ENCODE data around the gene OPCML. TPM values are rescaled to one million over a fixed set of nuclear protein-coding genes. Genes with fewer than 3 reads are reported as not detected.

Gene OPCML
- total RNA-seq, 1 donor from 2014 or later, result under 0.01 TPM

- no peaks in the 10 kb centered on the region for H3K4me1 ChIP-seq (ENCODE audit: control insufficient read depth in 3 of 3, insufficient read depth in 3 of 3, low read length in 3 of 3)
- H3K9me3 ChIP-seq (ENCODE audit: control insufficient read depth in 3 of 3, low read length in 3 of 3), result no peaks in the 10 kb centered on the region
- no peaks in the 10 kb centered on the region for H3K36me3 ChIP-seq (ENCODE audit: control insufficient read depth in 3 of 3, insufficient read depth in 3 of 3, low read length in 3 of 3)
- no peak overlapping the region for H3K4me3 ChIP-seq (ENCODE audit: low read length in 3 of 3)
- no peak overlapping the region for H3K27ac ChIP-seq (ENCODE audit: low read depth, low read length)
- no peak overlapping the region for H3K9ac ChIP-seq (ENCODE audit: low read depth in 1 of 3, low read length in 3 of 3)
- peaks cover 0 to 3% (median 0%) of the 10 kb centered on the region in 3 donors for H3K27me3 ChIP-seq (ENCODE audit: control insufficient read depth in 3 of 3, insufficient read depth in 3 of 3, low read length in 3 of 3)
Observed at GRCh38 chr11:132866783-132867545, 665.3 kb downstream of the OPCML start.

- no peak overlapping the region for H3K9ac ChIP-seq (ENCODE audit: low read depth in 1 of 3, low read length in 3 of 3)
- H3K9me3 ChIP-seq (ENCODE audit: control insufficient read depth in 3 of 3, low read length in 3 of 3), result no peaks in the 10 kb centered on the region
- no peaks in the 10 kb centered on the region for H3K36me3 ChIP-seq (ENCODE audit: control insufficient read depth in 3 of 3, insufficient read depth in 3 of 3, low read length in 3 of 3)
- peaks cover 0 to 3% (median 0%) of the 10 kb centered on the region in 3 donors for H3K27me3 ChIP-seq (ENCODE audit: control insufficient read depth in 3 of 3, insufficient read depth in 3 of 3, low read length in 3 of 3)
- no peak overlapping the region for H3K4me3 ChIP-seq (ENCODE audit: low read length in 3 of 3)
- no peak overlapping the region for H3K27ac ChIP-seq (ENCODE audit: low read depth, low read length)
- no peaks in the 10 kb centered on the region for H3K4me1 ChIP-seq (ENCODE audit: control insufficient read depth in 3 of 3, insufficient read depth in 3 of 3, low read length in 3 of 3)
Observed at GRCh38 chr11:132865623-132866022, 666.7 kb downstream of the OPCML start.

- H3K9ac ChIP-seq (ENCODE audit: low read depth in 1 of 3, low read length in 3 of 3), result no peak overlapping the region
- H3K36me3 ChIP-seq (ENCODE audit: control insufficient read depth in 3 of 3, insufficient read depth in 3 of 3, low read length in 3 of 3), result no peaks in the 10 kb centered on the region
- H3K4me3 ChIP-seq (ENCODE audit: low read length in 3 of 3), result no peak overlapping the region
- no peaks in the 10 kb centered on the region for H3K4me1 ChIP-seq (ENCODE audit: control insufficient read depth in 3 of 3, insufficient read depth in 3 of 3, low read length in 3 of 3)
- H3K27ac ChIP-seq (ENCODE audit: low read depth, low read length), result no peak overlapping the region
- no peaks in the 10 kb centered on the region for H3K9me3 ChIP-seq (ENCODE audit: control insufficient read depth in 3 of 3, low read length in 3 of 3)
- peaks cover 0 to 3% (median 0%) of the 10 kb centered on the region in 3 donors for H3K27me3 ChIP-seq (ENCODE audit: control insufficient read depth in 3 of 3, insufficient read depth in 3 of 3, low read length in 3 of 3)
Observed at GRCh38 chr11:132864811-132865576, 667.3 kb downstream of the OPCML start.

GRCh38 chr11:132862933-132863332 is 669.4 kb downstream of the OPCML start:
- no peaks in the 10 kb centered on the region for H3K36me3 ChIP-seq (ENCODE audit: control insufficient read depth in 3 of 3, insufficient read depth in 3 of 3, low read length in 3 of 3)
- no peaks in the 10 kb centered on the region for H3K4me1 ChIP-seq (ENCODE audit: control insufficient read depth in 3 of 3, insufficient read depth in 3 of 3, low read length in 3 of 3)
- no peaks in the 10 kb centered on the region for H3K9me3 ChIP-seq (ENCODE audit: control insufficient read depth in 3 of 3, low read length in 3 of 3)
- H3K4me3 ChIP-seq (ENCODE audit: low read length in 3 of 3), result no peak overlapping the region
- no peak overlapping the region for H3K9ac ChIP-seq (ENCODE audit: low read depth in 1 of 3, low read length in 3 of 3)
- H3K27me3 ChIP-seq (ENCODE audit: control insufficient read depth in 3 of 3, insufficient read depth in 3 of 3, low read length in 3 of 3), result no peaks in the 10 kb centered on the region
- H3K27ac ChIP-seq (ENCODE audit: low read depth, low read length), result no peak overlapping the region

GRCh38 chr11:132862137-132862536 is 670.2 kb downstream of the OPCML start:
- Histone ChIP-seq H3K9ac (ENCODE audit: low read depth in 1 of 3, low read length in 3 of 3) (no peak overlapping the region), H3K36me3 (ENCODE audit: control insufficient read depth in 3 of 3, insufficient read depth in 3 of 3, low read length in 3 of 3) (no peaks in the 10 kb centered on the region), H3K4me3 (ENCODE audit: low read length in 3 of 3) (no peak overlapping the region), H3K27me3 (ENCODE audit: control insufficient read depth in 3 of 3, insufficient read depth in 3 of 3, low read length in 3 of 3) (no peaks in the 10 kb centered on the region), H3K4me1 (ENCODE audit: control insufficient read depth in 3 of 3, insufficient read depth in 3 of 3, low read length in 3 of 3) (no peaks in the 10 kb centered on the region), H3K9me3 (ENCODE audit: control insufficient read depth in 3 of 3, low read length in 3 of 3) (no peaks in the 10 kb centered on the region), H3K27ac (ENCODE audit: low read depth, low read length) (no peak overlapping the region)

- Histone ChIP-seq H3K27me3 (ENCODE audit: control insufficient read depth in 3 of 3, insufficient read depth in 3 of 3, low read length in 3 of 3) (no peaks in the 10 kb centered on the region), H3K4me3 (ENCODE audit: low read length in 3 of 3) (no peak overlapping the region), H3K27ac (ENCODE audit: low read depth, low read length) (no peak overlapping the region), H3K9me3 (ENCODE audit: control insufficient read depth in 3 of 3, low read length in 3 of 3) (no peaks in the 10 kb centered on the region), H3K9ac (ENCODE audit: low read depth in 1 of 3, low read length in 3 of 3) (no peak overlapping the region), H3K36me3 (ENCODE audit: control insufficient read depth in 3 of 3, insufficient read depth in 3 of 3, low read length in 3 of 3) (no peaks in the 10 kb centered on the region), H3K4me1 (ENCODE audit: control insufficient read depth in 3 of 3, insufficient read depth in 3 of 3, low read length in 3 of 3) (no peaks in the 10 kb centered on the region)
Observed at GRCh38 chr11:132859306-132859705, 673.0 kb downstream of the OPCML start.

- H3K4me3 ChIP-seq (ENCODE audit: low read length in 3 of 3), result no peak overlapping the region
- H3K4me1 ChIP-seq (ENCODE audit: control insufficient read depth in 3 of 3, insufficient read depth in 3 of 3, low read length in 3 of 3), result no peaks in the 10 kb centered on the region
- H3K27ac ChIP-seq (ENCODE audit: low read depth, low read length), result no peak overlapping the region
- no peaks in the 10 kb centered on the region for H3K9me3 ChIP-seq (ENCODE audit: control insufficient read depth in 3 of 3, low read length in 3 of 3)
- H3K27me3 ChIP-seq (ENCODE audit: control insufficient read depth in 3 of 3, insufficient read depth in 3 of 3, low read length in 3 of 3), result no peaks in the 10 kb centered on the region
- H3K36me3 ChIP-seq (ENCODE audit: control insufficient read depth in 3 of 3, insufficient read depth in 3 of 3, low read length in 3 of 3), result no peaks in the 10 kb centered on the region
- no peak overlapping the region for H3K9ac ChIP-seq (ENCODE audit: low read depth in 1 of 3, low read length in 3 of 3)
Observed at GRCh38 chr11:132858223-132858622, 674.1 kb downstream of the OPCML start.

GRCh38 chr11:132856032-132856431 is 676.3 kb downstream of the OPCML start:
- Histone ChIP-seq H3K4me3 (ENCODE audit: low read length in 3 of 3) (no peak overlapping the region), H3K36me3 (ENCODE audit: control insufficient read depth in 3 of 3, insufficient read depth in 3 of 3, low read length in 3 of 3) (no peaks in the 10 kb centered on the region), H3K27ac (ENCODE audit: low read depth, low read length) (no peak overlapping the region), H3K9ac (ENCODE audit: low read depth in 1 of 3, low read length in 3 of 3) (no peak overlapping the region), H3K4me1 (ENCODE audit: control insufficient read depth in 3 of 3, insufficient read depth in 3 of 3, low read length in 3 of 3) (no peaks in the 10 kb centered on the region), H3K9me3 (ENCODE audit: control insufficient read depth in 3 of 3, low read length in 3 of 3) (no peaks in the 10 kb centered on the region), H3K27me3 (ENCODE audit: control insufficient read depth in 3 of 3, insufficient read depth in 3 of 3, low read length in 3 of 3) (no peaks in the 10 kb centered on the region)

GRCh38 chr11:132855516-132855915 is 676.8 kb downstream of the OPCML start:
- Histone ChIP-seq H3K27me3 (ENCODE audit: control insufficient read depth in 3 of 3, insufficient read depth in 3 of 3, low read length in 3 of 3) (no peaks in the 10 kb centered on the region), H3K9ac (ENCODE audit: low read depth in 1 of 3, low read length in 3 of 3) (no peak overlapping the region), H3K4me3 (ENCODE audit: low read length in 3 of 3) (no peak overlapping the region), H3K27ac (ENCODE audit: low read depth, low read length) (no peak overlapping the region), H3K36me3 (ENCODE audit: control insufficient read depth in 3 of 3, insufficient read depth in 3 of 3, low read length in 3 of 3) (no peaks in the 10 kb centered on the region), H3K9me3 (ENCODE audit: control insufficient read depth in 3 of 3, low read length in 3 of 3) (no peaks in the 10 kb centered on the region), H3K4me1 (ENCODE audit: control insufficient read depth in 3 of 3, insufficient read depth in 3 of 3, low read length in 3 of 3) (no peaks in the 10 kb centered on the region)

- Histone ChIP-seq H3K27me3 (ENCODE audit: control insufficient read depth in 3 of 3, insufficient read depth in 3 of 3, low read length in 3 of 3) (peaks cover 0 to 5% (median 0%) of the 10 kb centered on the region in 3 donors), H3K9me3 (ENCODE audit: control insufficient read depth in 3 of 3, low read length in 3 of 3) (no peaks in the 10 kb centered on the region), H3K4me1 (ENCODE audit: control insufficient read depth in 3 of 3, insufficient read depth in 3 of 3, low read length in 3 of 3) (no peaks in the 10 kb centered on the region)
Observed at GRCh38 chr11:132853886-132854285, 678.4 kb downstream of the OPCML start.

More at GRCh38 chr11:132853886-132854285, 678.4 kb downstream of the OPCML start:
- no peak overlapping the region for H3K27ac ChIP-seq (ENCODE audit: low read depth, low read length)
- no peak overlapping the region for H3K9ac ChIP-seq (ENCODE audit: low read depth in 1 of 3, low read length in 3 of 3)
- no peaks in the 10 kb centered on the region for H3K36me3 ChIP-seq (ENCODE audit: control insufficient read depth in 3 of 3, insufficient read depth in 3 of 3, low read length in 3 of 3)
- no peak overlapping the region for H3K4me3 ChIP-seq (ENCODE audit: low read length in 3 of 3)

Measured in skeletal muscle tissue (tissue), 4 donors.